HG03520 (cell line): ENCODE data around the gene MYL11.
"Not testable (repeated sequence)": the region's sequence is repeated elsewhere in the genome, so short reads cannot be mapped to it uniquely, and the experiment has no call there.

ENCODE experiments used
- ATAC-seq: cut with Tn5 transposase; IDR thresholded peaks from one replicate; pipeline ENCODE4 v1.9.1; 2021; ENCODE audit warnings: mild to moderate bottlenecking, moderate library complexity; ENCODE audit not compliant: unreplicated experiment

MYL11 gene

DNA sequence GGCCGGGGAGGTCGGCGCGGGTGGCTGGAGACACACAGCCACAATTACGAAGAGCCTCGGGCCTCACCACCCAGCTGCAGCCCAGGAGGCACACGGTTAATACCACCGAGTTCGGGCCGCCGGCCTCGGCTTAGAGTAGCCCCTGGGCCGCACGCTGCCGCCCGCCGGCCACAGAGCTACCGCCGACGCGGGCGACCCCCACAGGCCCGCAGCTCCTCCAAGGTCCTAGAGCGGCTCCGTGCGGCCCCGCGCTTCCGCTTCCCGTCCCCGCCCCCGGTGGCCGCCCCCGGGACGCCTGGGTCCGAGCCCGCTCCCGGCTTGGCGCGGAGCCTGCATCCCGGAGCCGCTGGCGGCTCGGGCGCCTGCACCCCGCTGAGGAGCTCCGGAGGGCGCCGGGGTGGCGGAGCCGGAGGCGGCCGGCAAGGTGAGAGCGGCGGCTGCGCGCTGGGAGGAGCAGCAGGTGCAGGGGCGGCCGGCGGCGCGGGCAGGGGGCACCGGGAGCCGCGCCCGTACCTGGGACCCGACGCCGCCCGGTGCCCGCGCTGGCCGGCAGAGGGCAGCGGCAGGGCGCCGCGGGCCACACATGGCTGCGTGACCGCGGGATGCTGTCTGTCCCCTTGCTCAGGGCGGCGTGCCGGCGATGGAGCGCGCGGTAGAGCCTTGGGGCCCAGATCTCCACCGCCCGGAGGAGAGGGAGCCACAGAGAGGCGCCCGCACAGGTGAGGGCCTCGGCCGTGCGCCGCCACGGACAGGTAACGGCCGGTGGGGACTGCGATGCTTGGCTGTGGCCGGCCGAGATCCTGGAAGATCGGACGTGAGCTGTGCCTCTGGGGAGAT is 20.8 kb downstream of the MYL11 start, which contains the start of gene ZNF48:
Gene ZNF48, plus strand, starts transcription at position 266 of the 837 bp plus-strand sequence. Its CDS starts 375 bp downstream, at position 641.
- peak; percentile 36 for ATAC-seq

DNA sequence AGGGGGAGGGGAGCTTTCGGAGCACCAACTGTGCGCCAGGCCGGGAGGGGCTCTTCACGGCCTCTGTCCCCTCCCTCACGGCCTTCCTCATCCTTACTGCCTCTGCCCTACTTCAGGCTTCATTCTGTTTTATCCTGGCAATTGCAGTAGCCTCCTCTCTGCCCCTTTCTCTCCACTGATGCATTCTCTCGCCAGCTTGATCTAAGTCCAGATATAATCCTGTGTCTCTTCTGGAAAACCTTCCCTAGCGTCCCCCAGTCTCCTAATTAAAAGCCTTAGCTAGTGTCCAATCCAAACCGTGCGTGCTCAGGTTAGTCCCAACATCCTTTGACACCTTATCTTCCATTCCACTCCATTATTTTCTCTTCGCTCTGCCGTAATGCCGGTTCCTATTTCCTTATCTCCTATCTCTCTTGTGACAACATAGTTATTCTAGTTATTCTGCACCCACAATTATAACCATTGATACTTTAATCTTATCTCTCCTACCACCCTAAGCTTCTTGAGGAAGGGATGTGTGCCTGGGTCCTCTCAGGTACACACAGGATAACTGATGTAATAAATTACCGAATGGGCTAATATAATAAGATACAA is 21.5 kb downstream of the MYL11 start:
- ATAC-seq, result no peak

DNA sequence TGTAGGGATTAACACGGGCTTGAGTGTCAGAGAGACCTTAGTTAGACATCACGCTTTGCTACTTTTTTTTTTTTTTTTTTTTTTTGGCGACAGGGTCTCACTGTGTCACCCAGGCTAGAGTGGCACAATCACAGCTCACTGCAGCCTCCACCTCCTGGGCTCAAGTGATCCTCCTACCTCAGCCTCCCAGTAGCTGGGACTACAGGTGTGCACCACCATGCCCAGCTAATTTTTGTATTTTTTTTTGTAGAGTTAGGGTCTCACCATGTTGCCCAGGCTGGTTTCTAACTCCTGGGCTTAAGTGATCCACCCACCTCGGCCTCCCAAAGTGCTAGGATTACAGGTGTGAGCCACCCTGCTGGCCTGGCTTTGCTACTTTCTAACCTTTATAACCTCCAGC is 22.0 kb downstream of the MYL11 start:
- not testable (repeated sequence) for ATAC-seq

DNA sequence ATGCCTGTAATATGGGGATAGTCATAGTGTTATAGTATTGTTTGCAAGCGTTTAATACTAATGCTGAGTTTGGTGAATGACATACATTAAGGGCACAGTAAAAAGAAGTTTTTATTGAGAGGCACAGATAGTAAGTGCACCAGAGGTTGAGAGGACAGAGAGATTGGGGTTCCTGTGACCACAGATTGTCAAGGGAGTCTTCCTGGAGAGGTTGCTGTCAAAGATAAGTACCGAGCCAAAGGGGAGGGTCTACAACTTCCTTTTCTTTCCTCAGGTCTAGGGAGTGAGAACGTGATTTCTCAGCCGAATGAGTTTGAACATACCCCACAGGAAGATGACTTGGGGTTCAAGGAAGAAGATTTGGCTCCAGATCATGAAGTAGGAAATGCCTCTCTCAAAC is 22.5 kb downstream of the MYL11 start:
- no peak for ATAC-seq

DNA sequence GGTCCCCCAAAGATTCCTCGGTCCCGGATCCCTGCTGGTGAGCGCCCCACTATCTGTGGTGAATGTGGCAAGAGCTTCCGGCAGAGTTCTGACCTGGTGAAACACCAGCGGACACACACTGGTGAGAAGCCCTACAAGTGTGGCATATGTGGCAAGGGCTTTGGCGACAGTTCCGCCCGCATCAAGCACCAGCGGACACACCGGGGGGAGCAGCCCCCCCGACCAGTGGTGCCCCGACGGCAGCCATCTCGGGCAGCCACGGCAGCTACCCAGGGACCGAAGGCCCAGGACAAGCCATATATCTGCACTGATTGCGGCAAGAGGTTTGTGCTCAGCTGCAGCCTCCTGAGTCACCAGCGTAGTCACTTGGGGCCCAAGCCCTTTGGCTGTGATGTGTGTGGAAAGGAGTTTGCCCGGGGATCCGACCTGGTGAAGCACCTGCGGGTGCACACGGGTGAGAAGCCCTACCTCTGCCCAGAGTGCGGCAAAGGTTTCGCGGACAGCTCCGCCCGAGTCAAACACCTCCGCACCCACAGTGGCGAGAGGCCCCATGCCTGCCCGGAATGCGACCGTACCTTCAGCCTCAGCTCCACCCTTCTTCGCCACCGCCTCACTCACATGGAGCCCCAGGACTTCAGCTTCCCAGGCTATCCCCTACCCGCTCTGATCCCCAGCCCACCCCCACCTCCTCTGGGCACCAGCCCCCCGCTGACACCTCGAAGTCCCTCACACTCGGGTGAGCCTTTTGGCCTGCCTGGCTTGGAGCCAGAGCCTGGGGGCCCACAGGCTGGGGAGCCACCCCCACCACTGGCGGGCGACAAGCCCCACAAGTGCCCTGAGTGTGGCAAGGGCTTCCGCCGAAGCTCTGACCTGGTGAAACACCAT is 23.4 kb downstream of the MYL11 start:
- no peak for ATAC-seq

DNA sequence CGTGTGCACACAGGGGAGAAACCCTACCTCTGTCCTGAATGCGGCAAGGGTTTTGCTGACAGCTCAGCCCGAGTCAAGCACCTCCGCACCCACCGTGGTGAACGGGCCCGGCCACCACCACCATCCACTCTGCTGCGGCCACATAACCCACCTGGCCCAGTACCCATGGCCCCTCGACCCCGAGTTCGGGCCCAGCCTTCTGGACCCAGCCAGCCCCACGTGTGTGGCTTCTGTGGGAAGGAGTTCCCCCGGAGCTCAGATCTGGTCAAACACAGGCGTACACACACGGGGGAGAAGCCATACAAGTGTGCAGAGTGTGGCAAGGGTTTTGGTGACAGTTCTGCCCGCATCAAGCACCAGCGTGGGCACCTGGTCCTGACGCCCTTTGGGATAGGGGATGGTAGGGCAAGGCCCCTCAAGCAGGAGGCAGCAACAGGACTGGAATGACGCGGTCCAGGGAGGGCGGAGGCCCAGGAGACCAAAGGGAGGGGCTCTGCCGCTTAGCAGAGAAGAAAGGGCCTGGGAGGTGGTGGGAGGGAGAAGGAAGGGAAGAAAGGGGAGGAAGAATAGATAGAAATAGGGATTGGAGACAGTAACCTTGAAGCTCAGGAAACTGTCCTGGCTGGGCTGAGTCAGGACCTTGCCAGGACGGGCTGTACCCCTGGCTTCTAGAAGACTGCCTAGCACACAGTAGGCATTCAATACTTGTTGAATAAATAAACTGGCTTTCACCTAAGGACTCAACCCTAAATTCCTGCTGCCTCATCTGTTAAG is 24.2 kb downstream of the MYL11 start:
- ATAC-seq, result no peak

DNA sequence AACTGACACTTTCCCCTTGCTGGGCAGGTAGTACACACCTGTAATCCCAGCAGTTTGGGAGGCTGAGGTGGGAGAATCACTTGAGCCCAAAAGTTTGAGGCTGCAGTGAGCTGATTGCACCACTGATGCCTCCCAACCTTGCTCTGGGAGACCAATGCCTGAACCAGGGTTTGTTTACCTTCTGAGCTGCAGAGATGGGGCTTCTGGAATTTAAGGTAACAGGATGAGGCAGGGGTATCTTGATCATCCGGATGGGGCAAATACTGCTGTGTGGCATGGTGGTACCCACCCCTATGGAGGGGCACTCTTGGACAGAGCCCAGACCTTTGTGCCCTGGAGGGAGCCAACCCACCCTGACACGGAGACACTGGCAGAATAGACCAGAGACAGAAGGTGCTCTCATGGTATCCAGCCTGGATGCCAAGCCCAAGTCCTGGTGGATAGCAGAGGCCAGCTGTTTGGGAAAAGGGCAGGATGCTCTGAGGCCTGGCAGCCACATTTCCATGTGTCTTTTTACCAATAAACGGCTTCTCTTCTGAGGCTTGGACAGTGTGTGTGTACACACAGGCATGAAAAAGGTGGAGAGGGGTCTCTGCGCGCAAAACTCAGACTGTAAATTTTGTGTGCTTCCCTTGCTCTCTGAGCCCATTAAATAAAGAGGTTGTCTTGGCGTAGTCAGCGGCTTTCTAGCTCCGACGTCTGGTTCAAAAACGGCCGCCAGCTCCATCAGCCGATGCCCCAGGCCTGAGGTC is 25.0 kb downstream of the MYL11 start:
- ATAC-seq, result no peak

DNA sequence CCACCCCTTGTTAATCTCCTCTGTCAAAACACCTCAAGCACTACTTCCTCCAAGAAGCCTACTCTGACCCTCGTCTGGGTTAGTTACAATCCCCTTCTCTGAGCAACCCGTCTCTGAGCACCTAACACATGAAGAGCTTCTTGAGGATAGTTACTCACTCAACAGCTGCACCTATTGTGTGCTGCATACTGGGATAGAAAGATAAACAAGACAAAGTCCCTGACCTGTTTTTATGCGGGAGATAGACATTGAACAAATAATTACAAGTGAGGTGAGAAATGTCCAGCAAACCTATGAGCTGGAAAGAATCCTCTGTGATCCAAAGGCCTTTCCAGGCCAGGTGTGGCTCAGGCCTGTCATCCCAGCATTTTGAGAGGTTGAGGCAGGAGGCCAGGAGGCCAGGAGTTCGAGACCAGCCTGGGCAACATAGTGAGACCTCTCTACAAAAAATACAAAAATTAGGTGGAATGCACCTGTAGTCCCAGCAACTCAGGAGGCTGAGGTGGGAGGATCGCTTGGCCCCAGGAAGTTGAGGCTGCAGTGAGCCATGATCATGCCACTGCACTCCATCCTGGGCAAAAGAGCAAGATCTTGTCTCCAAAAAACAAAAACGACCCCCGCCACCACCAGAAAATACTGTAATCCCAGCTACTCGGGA is 27.3 kb downstream of the MYL11 start:
- no peak for ATAC-seq

DNA sequence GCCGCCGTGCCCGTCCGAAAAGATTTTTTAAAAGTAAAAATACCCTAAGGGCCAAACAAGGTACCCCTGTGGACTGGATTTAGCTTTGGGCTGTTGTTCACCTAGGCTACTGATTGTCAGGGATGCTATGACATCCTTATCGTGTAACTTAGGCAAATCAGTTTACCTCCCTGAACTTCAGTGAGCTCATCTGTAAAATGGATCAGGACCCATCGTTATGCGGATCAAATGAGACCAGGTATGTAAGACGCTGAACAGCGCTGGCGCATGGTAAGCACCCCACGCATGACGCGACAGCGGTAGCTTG is 32.1 kb downstream of the MYL11 start:
- ATAC-seq, result no peak

DNA sequence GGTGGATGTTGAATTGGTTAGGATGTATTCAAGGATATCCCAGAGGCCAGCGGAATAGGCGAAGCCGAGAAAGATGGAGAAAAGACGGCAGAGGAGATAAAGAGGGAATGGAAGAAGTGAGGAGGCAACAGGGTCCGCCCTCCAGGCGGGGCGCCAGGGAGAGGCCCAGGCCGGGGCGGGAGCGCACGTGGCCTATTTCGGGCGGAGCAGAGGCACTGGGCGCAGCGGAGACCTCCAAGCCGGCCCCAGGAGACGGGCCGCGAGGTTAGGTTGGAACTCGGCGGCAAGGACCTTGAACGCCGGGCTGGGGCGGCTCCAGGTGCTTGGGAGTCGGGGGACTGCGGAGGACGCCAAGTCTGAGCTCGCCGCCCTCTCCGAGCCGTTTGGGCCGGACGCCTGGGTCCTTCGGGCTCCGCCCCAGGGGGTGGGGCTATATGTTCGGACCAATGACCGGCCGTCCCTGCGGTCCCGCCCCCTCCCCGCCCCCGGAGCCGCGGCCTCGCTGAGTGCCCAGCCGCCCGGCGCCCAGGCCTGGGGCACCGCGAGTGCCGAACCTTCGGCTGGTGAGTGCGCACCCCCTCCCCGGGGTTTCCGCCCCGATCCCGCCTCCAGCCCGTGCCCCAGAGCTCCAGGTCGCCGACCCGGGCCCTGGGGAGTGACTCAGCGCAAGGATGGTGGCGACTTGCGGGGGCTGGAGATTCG is 32.7 kb downstream of the MYL11 start, which contains the start of gene ZNF771:
Gene ZNF771, plus strand, starts transcription at position 505 of the 702 bp plus-strand sequence. CDS start 448 bp downstream, outside the sequence.
- ATAC-seq, result peak; percentile 55

DNA sequence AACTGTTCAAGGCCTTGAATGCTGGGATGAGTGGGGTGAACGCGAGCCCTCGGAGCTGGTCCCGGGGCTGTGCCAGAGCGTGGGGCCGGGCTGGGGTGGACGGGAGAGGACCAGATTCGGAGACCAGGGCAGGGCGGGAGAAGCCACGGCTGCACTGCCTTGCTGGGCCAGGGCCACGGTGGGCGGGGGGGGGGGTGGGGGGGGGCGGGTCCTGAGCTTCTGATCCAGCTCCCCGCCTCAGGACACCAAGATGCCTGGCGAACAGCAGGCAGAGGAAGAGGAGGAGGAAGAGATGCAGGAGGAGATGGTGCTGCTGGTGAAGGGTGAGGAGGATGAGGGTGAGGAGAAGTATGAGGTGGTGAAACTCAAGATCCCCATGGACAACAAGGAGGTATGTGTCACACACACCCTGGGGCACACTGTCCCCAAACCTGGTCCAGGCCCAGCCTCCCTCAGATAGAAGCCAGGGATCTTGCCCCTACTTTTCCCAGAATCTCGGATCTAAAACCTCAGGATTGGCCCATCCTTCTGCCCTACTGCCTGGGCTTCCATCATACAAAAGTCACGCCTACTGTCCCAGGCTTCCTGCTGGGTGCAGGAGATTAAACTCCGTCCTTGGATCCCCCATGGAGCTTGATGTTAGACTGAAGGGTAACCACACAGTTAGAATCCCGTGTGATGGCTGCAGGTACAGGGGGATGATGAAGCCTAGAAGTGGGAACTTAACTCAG is 33.4 kb downstream of the MYL11 start:
- no peak for ATAC-seq

DNA sequence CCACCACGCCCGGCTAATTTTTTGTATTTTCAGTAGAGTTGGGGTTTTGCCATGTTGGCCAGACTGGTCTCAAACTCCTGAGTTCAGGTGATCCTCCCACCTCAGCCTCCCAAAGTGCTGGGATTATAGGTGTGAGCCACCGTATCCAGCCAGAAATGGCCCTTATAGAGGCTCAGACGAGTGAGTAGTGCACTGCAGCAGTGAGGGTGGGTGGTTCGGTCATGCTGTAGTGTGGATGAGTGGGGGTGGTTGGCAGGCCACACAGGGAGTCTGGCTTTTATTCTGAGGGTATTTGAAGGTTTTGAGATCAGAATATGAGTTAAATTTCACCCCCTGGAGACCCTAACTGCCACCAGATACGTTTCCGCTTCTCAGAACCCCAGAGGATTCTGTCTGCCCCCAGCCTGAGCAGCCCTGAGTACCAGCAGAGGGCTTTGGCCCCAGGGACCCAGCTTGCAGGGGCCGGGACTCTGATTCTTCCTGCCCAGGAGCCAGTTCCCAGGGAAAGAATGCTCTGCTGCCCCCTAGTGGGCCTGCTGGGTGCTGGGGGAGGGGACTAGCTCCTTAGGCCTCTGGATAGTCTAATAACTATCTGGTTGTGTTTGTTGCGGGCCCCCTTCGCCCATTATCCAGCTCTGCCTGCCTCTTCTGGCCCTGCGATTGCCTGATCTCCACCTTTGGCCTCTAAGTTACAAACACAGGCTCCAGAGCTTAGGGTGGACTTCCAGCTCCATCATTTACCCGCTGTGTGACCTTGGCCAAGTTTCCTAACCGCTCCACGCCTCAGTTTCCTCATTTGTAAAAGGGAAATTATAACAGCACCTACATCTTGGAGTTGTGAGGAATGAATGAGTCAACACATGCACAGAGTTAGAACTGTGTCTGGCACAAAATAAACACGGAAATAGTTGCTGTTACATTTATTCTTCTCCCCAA is 34.8 kb downstream of the MYL11 start:
- ATAC-seq, result no peak

DNA sequence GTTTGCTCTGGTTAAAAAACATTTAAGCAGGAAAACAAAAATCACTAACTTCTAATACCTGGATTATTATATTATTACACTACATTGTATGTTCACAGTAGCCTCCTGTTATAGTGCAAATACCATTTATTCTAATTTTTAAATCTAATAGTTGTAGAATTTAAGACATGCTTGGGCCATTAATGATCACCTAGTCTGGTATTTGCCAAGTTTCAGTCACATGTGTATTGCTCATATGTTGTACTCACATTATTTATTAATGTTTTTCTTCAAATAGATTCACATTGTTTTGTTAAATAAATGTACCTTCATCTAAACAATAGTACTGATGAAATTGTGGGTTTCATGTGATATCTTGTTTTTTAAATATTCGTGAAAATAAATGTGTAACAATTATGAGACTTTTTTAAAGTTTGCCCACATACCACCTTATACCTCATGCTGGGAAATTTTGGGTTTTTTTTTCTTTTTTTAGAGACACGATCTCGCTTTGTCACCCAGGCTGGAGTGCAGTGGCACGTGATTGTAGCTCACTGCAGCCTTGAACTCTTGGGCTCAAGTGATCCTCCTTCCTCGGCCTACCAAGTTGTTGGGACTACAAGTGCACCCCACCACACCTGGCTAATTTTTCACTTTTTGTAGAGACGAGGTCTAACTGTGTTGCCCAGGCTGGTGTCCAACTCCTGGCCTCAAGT is 38.7 kb downstream of the MYL11 start:
- no peak for ATAC-seq

DNA sequence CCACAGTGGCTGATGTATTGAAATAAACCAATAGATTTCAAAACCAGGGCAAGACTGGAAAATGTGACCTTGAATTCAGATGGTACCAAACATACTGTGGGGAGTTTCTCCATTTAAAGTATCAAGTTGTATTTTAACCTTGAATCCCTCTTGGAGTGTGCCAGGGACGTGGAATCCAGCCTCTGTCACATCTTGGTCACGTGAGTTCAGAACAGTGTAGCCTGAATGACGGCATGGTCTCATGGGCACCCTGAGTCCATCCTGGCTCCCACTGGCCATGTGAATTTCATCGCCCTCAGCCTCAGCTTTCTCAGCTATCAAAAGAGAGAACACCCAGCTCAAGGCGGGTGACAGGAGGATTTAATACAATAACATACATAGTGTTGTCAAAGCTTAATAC is 39.6 kb downstream of the MYL11 start:
- ATAC-seq, result no peak

DNA sequence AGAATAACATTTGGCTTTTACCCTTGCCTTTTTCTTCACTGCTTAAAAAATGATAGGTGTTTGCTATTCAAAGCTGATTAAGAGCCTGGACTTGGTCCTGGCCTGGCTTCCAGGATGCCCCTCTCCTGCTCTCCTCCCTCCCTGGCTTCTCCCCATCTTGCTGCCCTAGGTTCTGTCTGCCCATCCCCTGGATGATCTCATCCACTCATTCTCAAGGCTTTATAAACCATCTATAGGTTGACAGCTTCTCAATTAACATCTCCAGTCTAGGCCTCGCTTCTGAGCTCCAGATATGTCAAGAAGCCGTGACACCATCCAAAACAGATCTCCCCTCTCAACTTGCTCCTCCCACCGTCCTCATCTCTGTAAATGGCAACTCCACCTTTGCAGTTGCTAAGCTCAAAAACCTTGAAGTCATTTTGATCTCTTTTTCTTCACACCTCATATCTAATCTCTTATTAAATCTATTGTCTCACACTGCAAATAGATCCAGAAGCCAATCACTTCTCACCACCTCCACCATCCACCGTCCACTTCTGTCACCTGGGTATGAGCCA is 41.5 kb downstream of the MYL11 start:
- ATAC-seq, result no peak
